Measurements from ENCODE around the gene CCNY. TPM values are rescaled to one million over a fixed set of nuclear protein-coding genes. Genes with fewer than 3 reads are reported as not detected.
"Not testable (repeated sequence)": the region's sequence is repeated elsewhere in the genome, so short reads cannot be mapped to it uniquely, and the experiment has no call there.

Gene CCNY
- total and polyA plus RNA-seq, 2 of the 13 experiments (the other 11 are each of a cell fraction or from before 2014, with no cell fraction given) = 48.2 to 54.7 TPM

- H2AFZ ChIP-seq (ENCODE audit: low read length); DNase-seq (ENCODE audit: low spot score); POLR2A ChIA-PET; H3K4me3 ChIP-seq (replicated peaks in 1 of 3; ENCODE audit: insufficient read depth in 1 of 3, low read depth in 2 of 3, low read length in 3 of 3); H3K9ac ChIP-seq (ENCODE audit: insufficient read depth, low read depth, low read length); H4K20me1 ChIP-seq (ENCODE audit: insufficient read depth, low read length); ATAC-seq; FAIRE-seq; H3K79me2 ChIP-seq (ENCODE audit: insufficient read depth, low read length); H3K4me2 ChIP-seq (ENCODE audit: low read depth, low read length); CTCF ChIA-PET (ENCODE audit: low intra/inter-chr PET ratio, low total read pairs); H3K27ac ChIP-seq (ENCODE audit: extremely low read length, insufficient read depth, low read length); BruUV-seq (replicated peaks); intact Hi-C loops (cut with micrococcal nuclease; ENCODE audit: unreplicated experiment); H3K9me3 ChIP-seq (ENCODE audit: low read length); in situ Hi-C loops (cut with HindIII; ENCODE audit: extremely low pct_ligation_motif_present, low pct_unique_long_range_greater_than_20kb); H3K4me1 ChIP-seq (ENCODE audit: insufficient read depth, low read length); H3K27me3 ChIP-seq (ENCODE audit: control insufficient read depth in 1 of 2, insufficient read depth in 2 of 2, low read length in 2 of 2): not testable (repeated sequence)
- peaks cover 4 to 19% of the 10 kb centered on the region in 2 experiments for H3K36me3 ChIP-seq (replicated peaks in 1 of 2; ENCODE audit: control insufficient read depth in 1 of 2, insufficient read depth in 2 of 2, low read length in 2 of 2)
- 100% methylated on average over 1 of the region's 1 CpG for WGBS (ENCODE audit: low lambda C conversion rate)
These were observed 181.9 kb downstream of the CCNY start for GRCh38 chr10:35518187-35518586.

GRCh38 chr10:35520996-35521395 lies 184.7 kb downstream of the CCNY start:
- Histone ChIP-seq H3K4me1 (ENCODE audit: insufficient read depth, low read length) (no peaks in the 10 kb centered on the region), H3K4me3 (replicated peaks in 1 of 3; ENCODE audit: insufficient read depth in 1 of 3, low read depth in 2 of 3, low read length in 3 of 3) (no peak overlapping the region), H2AFZ (ENCODE audit: low read length) (no peak overlapping the region), H3K36me3 (replicated peaks in 1 of 2; ENCODE audit: control insufficient read depth in 1 of 2, insufficient read depth in 2 of 2, low read length in 2 of 2) (peaks cover 6 to 27% of the 10 kb centered on the region in 2 experiments), H3K79me2 (ENCODE audit: insufficient read depth, low read length) (peaks cover 5% of the 10 kb centered on the region), H3K27me3 (ENCODE audit: control insufficient read depth in 1 of 2, insufficient read depth in 2 of 2, low read length in 2 of 2) (no peaks in the 10 kb centered on the region), H4K20me1 (ENCODE audit: insufficient read depth, low read length) (0 out of 2 replicates have a peak, but pooled peaks cover 4% of the 10 kb centered on the region), H3K27ac (ENCODE audit: extremely low read length, insufficient read depth, low read length) (no peak overlapping the region), H3K9ac (ENCODE audit: insufficient read depth, low read depth, low read length) (no peak overlapping the region), H3K4me2 (ENCODE audit: low read depth, low read length) (no peak overlapping the region), H3K9me3 (ENCODE audit: low read length) (no peaks in the 10 kb centered on the region)
- no peak for ATAC-seq
- WGBS (ENCODE audit: low lambda C conversion rate) = 100% methylated on average over 3 of the region's 3 CpGs
- DNase-seq (ENCODE audit: low spot score) = no peak
- intact Hi-C loops (cut with micrococcal nuclease; ENCODE audit: unreplicated experiment) = loop anchor here (10.0 kb wide), 1 partner anchor 176 kb away; no protein-coding TSS in a partner anchor
- FAIRE-seq = no peak
- BruUV-seq (replicated peaks) = no TSS peak
- POLR2A ChIA-PET = no interaction called here
- in situ Hi-C loops (cut with HindIII; ENCODE audit: extremely low pct_ligation_motif_present, low pct_unique_long_range_greater_than_20kb) = no loop called here
- CTCF ChIA-PET (ENCODE audit: low intra/inter-chr PET ratio, low total read pairs) = no interaction called here
- TF ChIP-seq POLR2A (IDR thresholded peaks at IDR 0.05; ENCODE audit: insufficient read depth in 1 of 2, low read depth in 2 of 2, low read length in 2 of 2) (no peak), POLR2AphosphoS5 (IDR thresholded peaks at IDR 0.05; ENCODE audit: low read depth, low read length) (no peak), STAG1 (CRISPR knock-in tag; IDR thresholded peaks at IDR 0.05) (no peak), ZUFSP (CRISPR knock-in tag; IDR thresholded peaks at IDR 0.05; ENCODE audit: borderline replicate concordance) (no peak), ZFP82 (CRISPR knock-in tag; IDR thresholded peaks at IDR 0.05; ENCODE audit: borderline replicate concordance) (no peak), ZNF557 (CRISPR knock-in tag; IDR thresholded peaks at IDR 0.05) (no peak), HOXD1 (CRISPR knock-in tag; IDR thresholded peaks at IDR 0.05) (no peak), ZSCAN22 (CRISPR knock-in tag; IDR thresholded peaks at IDR 0.05) (no peak), ZBTB1 (CRISPR knock-in tag; IDR thresholded peaks at IDR 0.05; ENCODE audit: borderline replicate concordance) (no peak), ZNF333 (CRISPR knock-in tag; IDR thresholded peaks at IDR 0.05; ENCODE audit: borderline replicate concordance) (no peak), RNF2 (conservative IDR thresholded peaks at IDR 0.05; ENCODE audit: low read depth) (no peak), ZNF451 (CRISPR knock-in tag; IDR thresholded peaks at IDR 0.05) (no peak), NCOR1 (IDR thresholded peaks at IDR 0.05; ENCODE audit: borderline replicate concordance, low read length) (no peak), ZNF18 (CRISPR knock-in tag; IDR thresholded peaks at IDR 0.05; ENCODE audit: insufficient replicate concordance) (no peak), ARID3A (IDR thresholded peaks at IDR 0.05; ENCODE audit: low read depth, low read length) (no peak), ZBTB7A (CRISPR knock-in tag; IDR thresholded peaks at IDR 0.05) (no peak)

Measured in HepG2 (cell line).